Measurements from ENCODE around the gene UBFD1.

- no peak for TF ChIP-seq POLR2A (IDR thresholded peaks at IDR 0.05; ENCODE audit: low read length)
- no peak for TF ChIP-seq GATA1 (IDR thresholded peaks at IDR 0.05; ENCODE audit: low read depth, low read length)
These were observed 50.2 kb downstream of the UBFD1 start for GRCh38 chr16:23607726-23608125.
